Sigmoid colon (tissue), 7 donors: ENCODE measurements around the gene PRMT1. TPM values are rescaled to one million over a fixed set of nuclear protein-coding genes. Genes with fewer than 3 reads are reported as not detected.
A peak's percentile ranks its signal among the peaks of the same experiment; 100 is the strongest.

ENCODE experiments used
- DNase-seq: peaks from one replicate; pipeline ENCODE4 v3.0.0-alpha.2; 2019
- H3K27ac ChIP-seq, 4 donors: fragments of 200-600 bp; sonication (generic); one replicate each; pipeline ENCODE4 v1.5.1; 2016 to 2019; ENCODE audit warnings: mild to moderate bottlenecking in 1 of 4
- H3K27me3 ChIP-seq, 3 donors: fragments of 200-600 bp; sonication (generic); one replicate each; pipeline ENCODE4 v1.5.1; 2019; ENCODE audit warnings: mild to moderate bottlenecking in 1 of 3
- H3K36me3 ChIP-seq, 4 donors: fragments of 200-600 bp; sonication (generic); one replicate each; pipeline ENCODE4 v1.5.1; 2016 to 2019
- H3K4me1 ChIP-seq, 4 donors: fragments of 200-600 bp; sonication (generic); one replicate each; pipeline ENCODE4 v1.5.1; 2017 to 2019
- H3K4me3 ChIP-seq, 4 donors: fragments of 200-600 bp; sonication (generic); one replicate each; pipeline ENCODE4 v1.5.1; 2017 to 2019; ENCODE audit warnings: mild to moderate bottlenecking in 2 of 4, moderate library complexity in 1 of 4
- H3K9me3 ChIP-seq, 4 donors: fragments of 200-600 bp in 3 of 4; sonication (generic) in 3 of 4; one replicate each; pipeline versions ENCODE4 v1.5.1 to v1.6.1; 2013 to 2019
- EP300 ChIP-seq, 4 donors: sonication (generic); formaldehyde crosslinking; IDR thresholded peaks; one replicate each; pipeline ENCODE4 v1.6.1; 2017; ENCODE audit warnings: antibody characterized with exemption in 4 of 4
- POLR2A ChIP-seq, 2 donors: fragments of 450-650 bp; IDR thresholded peaks; one replicate each; pipeline ENCODE4 v1.6.1; 2016; ENCODE audit warnings: antibody characterized with exemption in 2 of 2, mild to moderate bottlenecking in 2 of 2, moderate library complexity in 2 of 2
- POLR2AphosphoS5 ChIP-seq, 4 donors: sonication (generic); formaldehyde crosslinking; IDR thresholded peaks; one replicate each; pipeline ENCODE4 v1.6.1; 2017; ENCODE audit warnings: antibody characterized with exemption in 4 of 4
- WGBS, 2 donors: extraction: QIAGEN DNeasy Blood & Tissue Kit; methylation state at CpG; one replicate each; pipeline ENCODE4 v1.1.7; 2013; 5-methylcytosine and 5-hydroxymethylcytosine counted together
- intact Hi-C: fragments of 100-400 bp; cut with DNase I; formaldehyde crosslinking; loops from one replicate; pipeline ENCODE4 v1.15.1; 2023
- polyA plus RNA-seq, 3 donors: library from polyadenylated mRNA; stranded (reverse); fragments of 200-250 nt; gene quantifications; one replicate each; pipeline ENCODE4 v1.2.3, GENCODE V29; 2013
- total RNA-seq, 4 donors: library from RNA; depleted of rRNA; stranded (reverse); fragments of >200 nt; gene quantifications; one replicate each; pipeline ENCODE4 v1.1.0, GENCODE V29; 2016
- TF ChIP-seq, protein P1 (sequence below), 4 experiments: fragments of 450-650 bp in 3 of 4; fragments of 200-600 bp in 1 of 4; IDR thresholded peaks; one replicate each; pipeline ENCODE4 v1.5.1; 2016 to 2019; ENCODE audit warnings: antibody characterized with exemption in 4 of 4, mild to moderate bottlenecking in 3 of 4, moderate library complexity in 2 of 4
- donor health status: healthy with polysubstance abuse.
- donor health status: Bipolar disorder and iron deficiency.
- donor health status: healthy.

Gene PRMT1
- total and polyA plus RNA-seq, 7 donors, result 84.1 to 175 (median 148) TPM

GRCh38 chr19:49680421-49681351 lies 3.6 kb downstream of the PRMT1 start:
- peak; percentile 94 for DNase-seq
- Histone ChIP-seq H3K27me3 (no peaks in the 10 kb centered on the region), H3K4me1 (peaks cover 0 to 46% (median 44%) of the 10 kb centered on the region in 4 donors), H3K27ac (peak overlapping the region; percentile 61 to 92 (median 72)), H3K36me3 (peaks cover 20 to 49% (median 32%) of the 10 kb centered on the region in 4 donors), H3K9me3 (no peaks in the 10 kb centered on the region), H3K4me3 (peak overlapping the region in 3 of 4 donors; percentile 1 to 32 (median 30))
- WGBS, 2 donors, result 37% methylated on average over 40 of the region's 40 CpGs
- TF ChIP-seq, protein P1, sequence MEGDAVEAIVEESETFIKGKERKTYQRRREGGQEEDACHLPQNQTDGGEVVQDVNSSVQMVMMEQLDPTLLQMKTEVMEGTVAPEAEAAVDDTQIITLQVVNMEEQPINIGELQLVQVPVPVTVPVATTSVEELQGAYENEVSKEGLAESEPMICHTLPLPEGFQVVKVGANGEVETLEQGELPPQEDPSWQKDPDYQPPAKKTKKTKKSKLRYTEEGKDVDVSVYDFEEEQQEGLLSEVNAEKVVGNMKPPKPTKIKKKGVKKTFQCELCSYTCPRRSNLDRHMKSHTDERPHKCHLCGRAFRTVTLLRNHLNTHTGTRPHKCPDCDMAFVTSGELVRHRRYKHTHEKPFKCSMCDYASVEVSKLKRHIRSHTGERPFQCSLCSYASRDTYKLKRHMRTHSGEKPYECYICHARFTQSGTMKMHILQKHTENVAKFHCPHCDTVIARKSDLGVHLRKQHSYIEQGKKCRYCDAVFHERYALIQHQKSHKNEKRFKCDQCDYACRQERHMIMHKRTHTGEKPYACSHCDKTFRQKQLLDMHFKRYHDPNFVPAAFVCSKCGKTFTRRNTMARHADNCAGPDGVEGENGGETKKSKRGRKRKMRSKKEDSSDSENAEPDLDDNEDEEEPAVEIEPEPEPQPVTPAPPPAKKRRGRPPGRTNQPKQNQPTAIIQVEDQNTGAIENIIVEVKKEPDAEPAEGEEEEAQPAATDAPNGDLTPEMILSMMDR (IDR thresholded peaks at IDR 0.05), result peak; percentile 92 to 100 (median 98)
- no peak for TF ChIP-seq POLR2A (IDR thresholded peaks at IDR 0.05)
- TF ChIP-seq POLR2AphosphoS5 (IDR thresholded peaks at IDR 0.05), result peak in 1 of 4 donors; percentile 21
- intact Hi-C loops, result no loop called here

GRCh38 chr19:49681830-49682229 lies 4.8 kb downstream of the PRMT1 start:
- Histone ChIP-seq H3K4me3 (no peak overlapping the region), H3K36me3 (peaks cover 20 to 60% (median 44%) of the 10 kb centered on the region in 4 donors), H3K27ac (no peak overlapping the region), H3K27me3 (no peaks in the 10 kb centered on the region), H3K4me1 (peaks cover 0 to 41% (median 38%) of the 10 kb centered on the region in 4 donors), H3K9me3 (no peaks in the 10 kb centered on the region)
- intact Hi-C loops, result no loop called here
- WGBS, 2 donors, result 93 to 94% methylated on average over 19 of the region's 19 CpGs
- DNase-seq, result no peak
- TF ChIP-seq POLR2AphosphoS5 (IDR thresholded peaks at IDR 0.05), result no peak
- TF ChIP-seq EP300 (IDR thresholded peaks at IDR 0.05), result no peak
- no peak for TF ChIP-seq POLR2A (IDR thresholded peaks at IDR 0.05)
- TF ChIP-seq, protein P1 (IDR thresholded peaks at IDR 0.05), result no peak

- peaks cover 20 to 65% (median 47%) of the 10 kb centered on the region in 4 donors for H3K36me3 ChIP-seq
Observed at GRCh38 chr19:49682274-49682673, 5.2 kb downstream of the PRMT1 start.

GRCh38 chr19:49683814-49684250 lies 6.8 kb downstream of the PRMT1 start:
- Histone ChIP-seq H3K4me3 (no peak overlapping the region), H3K4me1 (peaks cover 0 to 30% (median 25%) of the 10 kb centered on the region in 4 donors), H3K9me3 (no peaks in the 10 kb centered on the region), H3K27me3 (peaks cover 0 to 2% (median under 1%) of the 10 kb centered on the region in 3 donors), H3K27ac (no peak overlapping the region), H3K36me3 (peaks cover 20 to 74% (median 54%) of the 10 kb centered on the region in 4 donors)
- TF ChIP-seq, protein P1 (IDR thresholded peaks at IDR 0.05), result no peak
- TF ChIP-seq POLR2AphosphoS5 (IDR thresholded peaks at IDR 0.05) (no peak), EP300 (IDR thresholded peaks at IDR 0.05) (no peak), POLR2A (IDR thresholded peaks at IDR 0.05) (no peak)
- DNase-seq, result no peak
- intact Hi-C loops, result no loop called here
- WGBS, 2 donors, result 94 to 95% methylated on average over 18 of the region's 18 CpGs

More at GRCh38 chr19:49682274-49682673, 5.2 kb downstream of the PRMT1 start:
- H3K27me3 ChIP-seq, result no peaks in the 10 kb centered on the region
- H3K4me3 ChIP-seq, result no peak overlapping the region
- H3K27ac ChIP-seq, result no peak overlapping the region
- H3K4me1 ChIP-seq, result peaks cover 0 to 41% (median 38%) of the 10 kb centered on the region in 4 donors
- intact Hi-C loops, result no loop called here
- DNase-seq, result no peak
- no peaks in the 10 kb centered on the region for H3K9me3 ChIP-seq
- 91 to 92% methylated on average over 8 of the region's 8 CpGs for WGBS, 2 donors
- TF ChIP-seq POLR2AphosphoS5 (IDR thresholded peaks at IDR 0.05), result no peak
- TF ChIP-seq, protein P1 (IDR thresholded peaks at IDR 0.05), result no peak
- TF ChIP-seq EP300 (IDR thresholded peaks at IDR 0.05), result no peak
- no peak for TF ChIP-seq POLR2A (IDR thresholded peaks at IDR 0.05)
